Activated naive CD4-positive, alpha-beta T cell treated with anti-CD3 and anti-CD28 coated beads, Interleukin-2, amount 50 U/mL, for 72 hours (primary cell): ENCODE measurements around the gene SLC12A8. TPM values are rescaled to one million over a fixed set of nuclear protein-coding genes. Genes with fewer than 3 reads are reported as not detected.

Source experiments
- ATAC-seq, 2 donors: fragments of 150-1000 bp; cut with Tn5 transposase; 2 replicates each; pipeline ENCODE4 v1.10.0; 2021; ENCODE audit warnings: mild to moderate bottlenecking in 2 of 2, moderate library complexity in 2 of 2
- DNase-seq, 2 donors: peaks; one replicate each; pipeline ENCODE4 v3.0.0; 2021 to 2022; ENCODE audit warnings: low spot score in 2 of 2
- H3K27ac Mint-ChIP-seq, 2 donors: one replicate each; pipeline ENCODE4 v1.8.0; 2022; ENCODE audit warnings: mild to moderate bottlenecking in 2 of 2, mixed read lengths in 2 of 2
- H3K36me3 Mint-ChIP-seq, 2 donors: one replicate each; pipeline ENCODE4 v1.8.0; 2022; ENCODE audit warnings: mixed read lengths in 2 of 2
- H3K9me3 Mint-ChIP-seq, 2 donors: one replicate each; pipeline ENCODE4 v1.8.0; 2022; ENCODE audit warnings: mixed read lengths in 2 of 2
- total RNA-seq, 2 donors: library from RNA; stranded (reverse); gene quantifications; one replicate each; pipeline ENCODE4 v1.2.3, GENCODE V29; 2022

The SLC12A8 gene
- under 1 TPM; 0.34 to 0.35 TPM for total RNA-seq

- no peak for DNase-seq
- peak in 1 of 2 donors; percentile 14 for ATAC-seq
- Mint-ChIP-seq H3K27ac (no peak within 1 kb of the TSS), H3K36me3 (peaks cover 0 to 7% of the 10 kb centered on the region in 2 donors), H3K9me3 (no peaks in the 10 kb centered on the region)
Measured at GRCh38 chr3:125212509-125213363, at the start of gene SLC12A8. Gene SLC12A8 (minus strand): TSS chr3:125212748. CDS start chr3:125211349, 1,399 bp downstream.

- Mint-ChIP-seq H3K27ac (no peak overlapping the region), H3K36me3 (peaks cover 5 to 35% of the 10 kb centered on the region in 2 donors), H3K9me3 (peaks cover 4 to 13% of the 10 kb centered on the region in 2 donors)
- DNase-seq (no peak), ATAC-seq (no peak)
Measured at GRCh38 chr3:125262161-125262560, 49.6 kb upstream of the SLC12A8 start.

DNA sequence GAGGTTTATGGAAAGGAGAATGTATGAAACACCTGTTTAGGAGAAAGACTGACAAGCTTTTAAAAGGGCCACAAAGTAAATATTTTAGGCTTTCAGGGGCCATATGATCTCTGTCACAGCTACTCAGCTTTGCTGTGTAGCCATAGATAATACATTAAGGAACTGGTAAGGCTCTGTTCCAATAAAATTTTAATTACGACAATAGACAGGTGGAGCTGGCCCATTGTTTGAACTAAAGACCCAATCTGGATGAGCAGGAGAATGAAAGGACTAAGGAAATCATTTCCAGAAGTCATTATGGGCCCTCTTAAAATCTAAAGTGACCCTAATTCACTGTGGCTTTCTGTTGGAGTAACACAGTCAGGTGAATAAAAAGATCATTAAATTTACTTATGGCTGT, 48.5 kb upstream of the SLC12A8 start:
- no peak for DNase-seq
- Mint-ChIP-seq H3K27ac (no peak overlapping the region), H3K9me3 (peaks cover 4 to 12% of the 10 kb centered on the region in 2 donors), H3K36me3 (peaks cover 5 to 32% of the 10 kb centered on the region in 2 donors)
- no peak for ATAC-seq

- H3K9me3 Mint-ChIP-seq: peaks cover 4 to 12% of the 10 kb centered on the region in 2 donors
- no peak for ATAC-seq
- H3K36me3 Mint-ChIP-seq: peaks cover 5 to 30% of the 10 kb centered on the region in 2 donors
- no peak for DNase-seq
- H3K27ac Mint-ChIP-seq: no peak overlapping the region
Measured at GRCh38 chr3:125260158-125260557, 47.6 kb upstream of the SLC12A8 start.

- H3K27ac Mint-ChIP-seq: peak overlapping the region in 1 of 2 donors; percentile 2
- H3K36me3 Mint-ChIP-seq: peaks cover 5 to 29% of the 10 kb centered on the region in 2 donors
- ATAC-seq (no peak), DNase-seq (no peak)
- peaks cover 4 to 12% of the 10 kb centered on the region in 2 donors for H3K9me3 Mint-ChIP-seq
Measured at GRCh38 chr3:125257536-125257935, 45.0 kb upstream of the SLC12A8 start.

DNA sequence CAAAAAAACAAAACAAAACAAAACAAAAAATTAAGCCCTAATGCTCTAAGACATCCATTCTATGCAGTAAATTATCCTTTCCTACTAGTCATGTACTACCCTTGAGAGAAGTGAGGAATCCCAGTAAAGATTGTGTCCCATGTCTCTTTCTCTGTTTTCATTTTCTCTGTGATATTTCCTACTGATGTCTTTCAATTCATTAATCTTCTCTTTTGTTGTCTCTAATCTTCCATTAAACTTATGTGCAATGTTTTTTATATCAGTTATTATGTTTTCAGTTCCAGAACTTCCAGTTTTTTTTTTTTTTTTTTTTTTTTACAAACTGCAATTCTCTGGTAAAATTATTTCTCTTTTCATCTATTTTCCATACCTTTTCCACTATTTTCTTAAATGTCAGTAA, 44.1 kb upstream of the SLC12A8 start:
- Mint-ChIP-seq H3K9me3 (peaks cover 4 to 12% of the 10 kb centered on the region in 2 donors), H3K36me3 (peaks cover 5 to 29% of the 10 kb centered on the region in 2 donors), H3K27ac (peak overlapping the region in 1 of 2 donors; percentile 17)
- DNase-seq (no peak), ATAC-seq (no peak)

DNA sequence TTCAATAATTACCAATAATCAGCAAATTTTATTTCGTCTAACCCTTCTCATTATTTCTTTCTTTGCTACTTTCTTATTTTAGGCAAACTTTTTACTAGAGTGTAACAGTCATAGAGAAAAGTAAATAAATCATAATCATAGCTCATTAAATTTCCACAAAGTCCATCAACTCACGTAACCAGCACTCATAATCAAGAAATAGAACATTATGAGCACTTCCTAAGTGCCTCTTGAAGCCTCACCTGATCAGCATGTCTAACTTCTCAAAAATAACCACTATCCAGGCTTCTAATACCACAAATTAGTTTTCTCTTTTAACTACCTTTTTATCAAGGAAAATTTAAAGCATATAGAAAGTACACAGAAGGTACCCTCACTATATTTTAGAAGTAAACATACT, 38.4 kb upstream of the SLC12A8 start:
- Mint-ChIP-seq H3K9me3 (no peaks in the 10 kb centered on the region), H3K36me3 (peaks cover 0 to 6% of the 10 kb centered on the region in 2 donors), H3K27ac (no peak overlapping the region)
- ATAC-seq: no peak
- DNase-seq: no peak

GRCh38 chr3:125246237-125246636, 33.7 kb upstream of the SLC12A8 start:
- H3K9me3 Mint-ChIP-seq: no peaks in the 10 kb centered on the region
- DNase-seq (no peak), ATAC-seq (no peak)
- peaks cover 0 to 19% of the 10 kb centered on the region in 2 donors for H3K36me3 Mint-ChIP-seq
- H3K27ac Mint-ChIP-seq: no peak overlapping the region

DNA sequence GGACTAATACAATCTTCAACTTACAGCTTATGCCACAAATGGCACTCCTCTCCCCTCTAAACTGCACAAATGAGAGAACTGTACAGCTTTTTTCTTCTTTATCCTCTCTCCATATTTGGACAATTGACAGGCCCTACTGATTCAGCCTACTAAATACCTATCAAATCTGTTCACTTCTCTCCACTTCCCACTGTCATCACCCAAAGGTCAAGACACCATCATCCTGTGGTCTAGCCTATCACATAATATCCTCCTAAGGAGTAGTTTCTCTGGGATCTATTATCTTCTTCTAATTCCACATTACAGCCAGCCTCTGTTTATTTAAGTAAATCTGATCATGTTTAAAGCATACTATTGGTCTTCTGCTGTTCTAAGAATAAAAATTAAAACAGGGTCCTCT, 33.0 kb upstream of the SLC12A8 start:
- peaks cover 0 to 19% of the 10 kb centered on the region in 2 donors for H3K36me3 Mint-ChIP-seq
- H3K27ac Mint-ChIP-seq: no peak overlapping the region
- DNase-seq (no peak), ATAC-seq (no peak)
- H3K9me3 Mint-ChIP-seq: no peaks in the 10 kb centered on the region

DNA sequence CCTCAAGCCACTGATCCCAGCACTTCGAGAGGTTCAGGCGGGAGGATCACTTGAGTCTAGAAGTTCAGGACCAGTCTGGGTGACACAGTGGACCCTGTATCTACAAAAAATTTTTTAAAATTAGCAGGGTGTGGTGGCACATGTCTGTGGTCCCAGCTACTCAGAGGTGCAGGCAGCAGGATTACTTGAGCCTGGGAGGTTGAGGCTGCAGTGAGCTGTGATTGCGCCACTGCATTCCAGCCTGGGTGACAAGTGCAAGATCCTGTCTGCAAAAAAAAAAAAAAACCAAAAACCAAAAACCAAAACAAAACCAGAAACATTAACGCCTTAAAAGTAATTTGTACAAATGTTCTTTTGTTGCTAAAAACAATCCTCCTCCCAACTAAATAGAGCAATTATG, 27.9 kb upstream of the SLC12A8 start:
- peak overlapping the region in 1 of 2 donors; percentile 16 for H3K27ac Mint-ChIP-seq
- no peak for DNase-seq
- no peak for ATAC-seq
- H3K36me3 Mint-ChIP-seq: peaks cover 12 to 40% of the 10 kb centered on the region in 2 donors
- peaks cover 5 to 12% of the 10 kb centered on the region in 2 donors for H3K9me3 Mint-ChIP-seq

DNA sequence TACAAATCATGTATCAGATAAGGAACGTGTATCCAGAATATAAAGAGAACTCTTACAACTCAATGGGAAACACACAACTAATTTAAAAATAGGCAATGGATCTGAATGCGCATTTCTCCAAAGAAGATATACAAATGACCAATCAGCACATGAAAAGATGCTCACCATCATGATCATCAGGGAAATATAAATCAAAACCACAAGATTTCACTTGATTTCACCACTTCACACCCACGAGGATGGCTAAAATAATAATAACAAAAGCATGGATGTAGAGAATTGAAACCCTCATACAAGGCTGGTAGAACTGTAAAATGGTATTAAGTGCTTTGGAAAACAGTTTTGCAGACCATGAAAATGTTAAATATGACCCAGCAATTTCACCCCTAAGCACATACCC, 26.7 kb upstream of the SLC12A8 start:
- Mint-ChIP-seq H3K36me3 (peaks cover 12 to 37% of the 10 kb centered on the region in 2 donors), H3K9me3 (peaks cover 5 to 16% of the 10 kb centered on the region in 2 donors), H3K27ac (no peak overlapping the region)
- DNase-seq (no peak), ATAC-seq (no peak)

DNA sequence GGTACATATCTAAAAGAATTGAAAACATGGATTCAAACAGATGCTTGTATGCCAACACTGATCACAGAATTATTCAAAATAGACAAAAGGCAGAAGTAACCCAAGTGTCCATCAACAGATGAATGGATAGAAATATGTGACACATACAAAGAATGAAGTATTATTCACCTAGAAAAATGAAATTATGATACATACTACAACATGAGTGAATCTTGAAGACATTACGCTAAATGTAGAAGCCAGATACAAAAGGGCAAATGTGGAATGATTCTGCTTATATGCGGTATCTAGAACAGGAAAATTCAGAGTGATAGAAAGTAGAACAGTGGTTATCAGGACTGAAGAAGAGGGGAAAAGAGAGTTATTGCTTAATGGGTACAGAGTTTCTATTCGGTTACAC, 26.2 kb upstream of the SLC12A8 start:
- Mint-ChIP-seq H3K27ac (no peak overlapping the region), H3K36me3 (peaks cover 12 to 38% of the 10 kb centered on the region in 2 donors)

GRCh38 chr3:125236331-125236903, 23.9 kb upstream of the SLC12A8 start:
- peak overlapping the region in 1 of 2 donors; percentile 0 for H3K27ac Mint-ChIP-seq
- DNase-seq: no peak
- peaks cover 21 to 51% of the 10 kb centered on the region in 2 donors for H3K36me3 Mint-ChIP-seq
- H3K9me3 Mint-ChIP-seq: peaks cover 5 to 16% of the 10 kb centered on the region in 2 donors
- ATAC-seq: no peak

More for the DNA sequence above, 26.2 kb upstream of the SLC12A8 start:
- peaks cover 5 to 16% of the 10 kb centered on the region in 2 donors for H3K9me3 Mint-ChIP-seq
- ATAC-seq (peak in 1 of 2 donors; percentile 32), DNase-seq (no peak)

DNA sequence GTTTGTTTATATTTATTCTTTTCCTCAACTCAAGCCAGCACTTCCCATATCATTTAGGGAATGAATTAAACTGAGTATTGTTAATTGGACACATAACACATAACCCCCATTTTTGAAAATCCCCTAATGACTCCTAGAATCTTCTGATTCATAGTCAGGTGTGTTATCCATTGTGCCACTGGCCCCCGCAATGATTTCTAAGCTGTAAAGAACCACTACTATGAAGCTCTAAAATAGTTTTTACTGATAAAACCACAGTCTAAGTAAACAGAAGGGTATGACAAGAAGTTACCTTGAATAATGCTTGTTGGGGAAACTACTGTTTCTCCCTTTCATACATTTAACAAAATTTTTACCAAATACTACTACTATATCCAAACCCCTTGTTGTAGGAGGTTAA, 22.3 kb upstream of the SLC12A8 start:
- Mint-ChIP-seq H3K36me3 (peaks cover 21 to 55% of the 10 kb centered on the region in 2 donors), H3K27ac (no peak overlapping the region), H3K9me3 (peaks cover 5 to 16% of the 10 kb centered on the region in 2 donors)
- no peak for DNase-seq
- ATAC-seq: no peak

DNA sequence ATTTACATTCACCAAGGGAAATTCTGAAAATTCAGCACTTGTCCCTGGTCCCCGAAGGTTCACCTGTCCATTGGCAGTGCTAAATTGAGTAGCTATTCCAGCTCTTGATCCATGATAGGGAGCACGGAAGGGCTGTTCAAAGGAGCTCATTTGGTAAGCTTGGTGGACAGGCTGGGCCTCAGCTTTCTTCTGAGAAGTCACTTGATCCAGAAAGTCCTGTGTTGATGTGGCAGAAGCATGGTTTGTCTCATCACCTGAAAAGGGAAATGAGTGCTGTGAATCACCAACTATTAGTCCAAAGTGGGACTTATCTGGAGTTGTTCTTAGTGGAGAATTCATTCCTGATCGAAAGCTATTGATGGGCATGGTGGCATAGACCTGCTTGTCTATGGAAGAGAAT, 19.9 kb upstream of the SLC12A8 start:
- DNase-seq (no peak), ATAC-seq (peak; percentile 63 to 69)
- H3K27ac Mint-ChIP-seq: peak overlapping the region in 1 of 2 donors; percentile 94
- peaks cover 17 to 48% of the 10 kb centered on the region in 2 donors for H3K36me3 Mint-ChIP-seq
- peaks cover 5 to 16% of the 10 kb centered on the region in 2 donors for H3K9me3 Mint-ChIP-seq

GRCh38 chr3:125231895-125232294, 19.3 kb upstream of the SLC12A8 start:
- peaks cover 13 to 43% of the 10 kb centered on the region in 2 donors for H3K36me3 Mint-ChIP-seq
- H3K27ac Mint-ChIP-seq: peak overlapping the region in 1 of 2 donors; percentile 94
- ATAC-seq: peak; percentile 87 to 95
- DNase-seq: no peak
- H3K9me3 Mint-ChIP-seq: peaks cover 3 to 12% of the 10 kb centered on the region in 2 donors

- peaks cover 9 to 25% of the 10 kb centered on the region in 2 donors for H3K36me3 Mint-ChIP-seq
- H3K27ac Mint-ChIP-seq: no peak overlapping the region
- no peak for DNase-seq
- no peaks in the 10 kb centered on the region for H3K9me3 Mint-ChIP-seq
- no peak for ATAC-seq
Measured at GRCh38 chr3:125229707-125230106, 17.2 kb upstream of the SLC12A8 start.
